Stomach smooth muscle (tissue), 2 donors: ENCODE results near the gene COL4A2.
"Not testable (repeated sequence)": the region's sequence is repeated elsewhere in the genome, so short reads cannot be mapped to it uniquely, and the experiment has no call there.

Experiments used
- H3K27ac ChIP-seq: one replicate; pipeline ENCODE4 v1.7.0; 2013; ENCODE audit warnings: mild to moderate bottlenecking, low read length, inconsistent platforms
- H3K27me3 ChIP-seq, 2 donors: one replicate each; pipeline ENCODE4 v1.7.0; 2013; ENCODE audit warnings: low read length in 2 of 2; ENCODE audit not compliant: insufficient read depth in 2 of 2, control insufficient read depth in 1 of 2
- H3K36me3 ChIP-seq, 2 donors: one replicate each; pipeline ENCODE4 v1.7.0; 2013; ENCODE audit warnings: low read length in 2 of 2; ENCODE audit not compliant: control insufficient read depth in 2 of 2, insufficient read depth in 2 of 2
- H3K4me1 ChIP-seq: one replicate; pipeline ENCODE4 v1.7.0; 2013; ENCODE audit warnings: low read length; ENCODE audit not compliant: control insufficient read depth, insufficient read depth
- H3K4me3 ChIP-seq, 2 donors: one replicate each; pipeline ENCODE4 v1.7.0; 2013; ENCODE audit warnings: low read length in 2 of 2
- H3K9ac ChIP-seq, 2 donors: one replicate each; pipeline ENCODE4 v1.7.0; 2013; ENCODE audit warnings: low read length in 2 of 2, mild to moderate bottlenecking in 1 of 2
- H3K9me3 ChIP-seq, 2 donors: one replicate each; pipeline ENCODE4 v1.7.0; 2013; ENCODE audit warnings: low read length in 2 of 2; ENCODE audit not compliant: control insufficient read depth in 2 of 2
- donor health status: healthy.
- donor health status: Pancreatic carcinoma.

COL4A2 gene

GRCh38 chr13:110525328-110526319, 218.5 kb downstream of the COL4A2 start:
- H3K4me1 ChIP-seq = peaks cover 57% of the 10 kb centered on the region
- peaks cover 3 to 4% of the 10 kb centered on the region in 2 donors for H3K36me3 ChIP-seq
- peak overlapping the region; percentile 62 for H3K27ac ChIP-seq
- H3K4me3 ChIP-seq = no peak overlapping the region
- no peaks in the 10 kb centered on the region for H3K27me3 ChIP-seq
- H3K9me3 ChIP-seq = no peaks in the 10 kb centered on the region
- H3K9ac ChIP-seq = no peak overlapping the region

GRCh38 chr13:110528371-110528770, 221.3 kb downstream of the COL4A2 start:
- H3K27ac ChIP-seq = no peak overlapping the region
- peaks cover 2 to 3% of the 10 kb centered on the region in 2 donors for H3K36me3 ChIP-seq
- H3K9ac ChIP-seq = no peak overlapping the region
- peaks cover 46% of the 10 kb centered on the region for H3K4me1 ChIP-seq
- no peaks in the 10 kb centered on the region for H3K27me3 ChIP-seq
- H3K9me3 ChIP-seq = no peaks in the 10 kb centered on the region
- H3K4me3 ChIP-seq = no peak overlapping the region

GRCh38 chr13:110528911-110529310, 221.8 kb downstream of the COL4A2 start:
- Histone ChIP-seq H3K27ac (no peak overlapping the region), H3K4me1 (peaks cover 41% of the 10 kb centered on the region), H3K9ac (no peak overlapping the region)

GRCh38 chr13:110529522-110530311, 222.6 kb downstream of the COL4A2 start:
- Histone ChIP-seq H3K27ac (no peak overlapping the region), H3K27me3 (no peaks in the 10 kb centered on the region), H3K9me3 (no peaks in the 10 kb centered on the region), H3K4me3 (no peak overlapping the region), H3K36me3 (no peaks in the 10 kb centered on the region), H3K9ac (no peak overlapping the region), H3K4me1 (peaks cover 36% of the 10 kb centered on the region)

More at GRCh38 chr13:110528911-110529310, 221.8 kb downstream of the COL4A2 start:
- no peaks in the 10 kb centered on the region for H3K9me3 ChIP-seq
- H3K4me3 ChIP-seq = no peak overlapping the region
- no peaks in the 10 kb centered on the region for H3K27me3 ChIP-seq
- no peaks in the 10 kb centered on the region for H3K36me3 ChIP-seq

GRCh38 chr13:110531100-110531499, 224.0 kb downstream of the COL4A2 start:
- no peak overlapping the region for H3K9ac ChIP-seq
- no peaks in the 10 kb centered on the region for H3K9me3 ChIP-seq
- H3K4me3 ChIP-seq = no peak overlapping the region
- no peaks in the 10 kb centered on the region for H3K27me3 ChIP-seq
- H3K36me3 ChIP-seq = no peaks in the 10 kb centered on the region
- peaks cover 24% of the 10 kb centered on the region for H3K4me1 ChIP-seq
- H3K27ac ChIP-seq = no peak overlapping the region

- Histone ChIP-seq H3K4me3 (no peak overlapping the region), H3K4me1 (peaks cover 19% of the 10 kb centered on the region)
These were observed 224.6 kb downstream of the COL4A2 start for GRCh38 chr13:110531671-110532083.

GRCh38 chr13:110532258-110532657, 225.2 kb downstream of the COL4A2 start:
- not testable (repeated sequence) for H3K4me3 ChIP-seq, H3K27ac ChIP-seq, H3K9me3 ChIP-seq, H3K27me3 ChIP-seq, H3K36me3 ChIP-seq, H3K9ac ChIP-seq
- peaks cover 13% of the 10 kb centered on the region for H3K4me1 ChIP-seq

More at GRCh38 chr13:110531671-110532083, 224.6 kb downstream of the COL4A2 start:
- Histone ChIP-seq H3K27me3 (no peaks in the 10 kb centered on the region), H3K9me3 (no peaks in the 10 kb centered on the region), H3K27ac (no peak overlapping the region), H3K9ac (no peak overlapping the region), H3K36me3 (no peaks in the 10 kb centered on the region)

- H3K27ac ChIP-seq = no peak overlapping the region
- H3K27me3 ChIP-seq = no peaks in the 10 kb centered on the region
- H3K9me3 ChIP-seq = no peaks in the 10 kb centered on the region
- H3K36me3 ChIP-seq = no peaks in the 10 kb centered on the region
- no peak overlapping the region for H3K4me3 ChIP-seq
- H3K4me1 ChIP-seq = peaks cover 10% of the 10 kb centered on the region
- H3K9ac ChIP-seq = no peak overlapping the region
These were observed 226.9 kb downstream of the COL4A2 start for GRCh38 chr13:110533771-110534670.

GRCh38 chr13:110535526-110535925, 228.4 kb downstream of the COL4A2 start:
- Histone ChIP-seq H3K27ac (no peak overlapping the region), H3K9ac (no peak overlapping the region), H3K36me3 (no peaks in the 10 kb centered on the region), H3K4me3 (no peak overlapping the region), H3K4me1 (peaks cover 12% of the 10 kb centered on the region), H3K9me3 (no peaks in the 10 kb centered on the region), H3K27me3 (no peaks in the 10 kb centered on the region)
